ENCODE measurements around the gene LYG1.
"Not testable (repeated sequence)": the region's sequence is repeated elsewhere in the genome, so short reads cannot be mapped to it uniquely, and the experiment has no call there.

LYG1 gene

DNA sequence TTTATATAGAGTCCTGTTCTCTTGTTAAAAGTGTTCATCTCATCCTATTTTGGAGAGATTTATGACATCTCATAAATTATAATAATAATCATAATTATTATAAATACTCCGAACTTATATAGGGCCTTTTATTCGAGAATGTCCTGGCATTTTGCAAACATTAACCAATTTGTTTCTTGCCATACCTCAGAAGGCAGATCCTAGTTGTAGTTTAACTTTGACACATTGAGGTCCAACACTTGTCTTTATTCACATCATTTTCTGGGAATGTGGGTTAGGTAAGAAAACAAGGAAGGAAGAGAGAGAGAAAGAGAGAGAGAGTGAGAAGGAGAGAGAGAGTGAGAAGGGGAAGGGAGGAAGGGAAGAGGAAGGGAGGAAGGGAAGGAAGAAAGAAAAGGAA is at the start of gene LYG1:
TSS of gene LYG1 (minus strand) at position 101 of the 400 bp plus-strand sequence. CDS start 5,527 bp downstream, outside the sequence.
- not testable (repeated sequence) for DNase-seq

DNA sequence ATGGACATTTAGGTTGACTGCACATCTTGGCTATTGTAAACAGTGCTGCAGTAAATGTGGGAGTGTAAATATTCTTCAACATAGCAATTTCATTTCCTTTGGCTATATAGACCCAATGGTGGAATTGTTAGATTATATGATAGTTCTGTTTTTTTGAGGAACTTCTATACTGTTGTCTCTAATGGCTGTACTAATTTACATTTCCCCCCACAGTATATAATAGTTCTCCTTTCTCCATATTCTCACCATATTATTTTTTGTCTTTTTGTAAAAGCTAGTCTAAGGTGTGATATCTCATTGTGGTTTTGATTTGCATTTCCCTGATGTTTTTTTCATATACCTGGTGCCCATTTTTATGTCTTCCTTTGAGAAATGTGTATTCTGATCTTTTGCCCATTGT is 49.2 kb upstream of the LYG1 start:
- DNase-seq, result no peak

DNA sequence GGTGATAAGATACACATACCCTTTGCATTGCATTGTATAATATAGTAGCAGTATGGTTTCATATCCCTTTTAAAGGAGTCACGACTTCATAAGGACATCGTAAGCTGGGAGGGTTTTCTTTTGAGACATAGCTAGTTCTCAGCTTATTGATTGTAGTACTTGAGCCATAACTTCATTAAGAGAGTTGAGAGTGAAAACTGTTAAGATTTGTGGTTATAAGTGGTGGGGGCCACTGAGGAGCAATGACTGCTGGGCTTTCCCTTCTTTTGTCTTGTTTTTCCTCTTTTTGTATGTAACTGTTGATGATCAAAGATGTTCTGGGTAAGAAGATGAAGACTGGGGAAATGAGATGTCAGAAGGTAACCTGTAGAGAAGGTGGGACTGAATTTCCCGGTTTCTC is 47.2 kb upstream of the LYG1 start:
- DNase-seq, result no peak

DNA sequence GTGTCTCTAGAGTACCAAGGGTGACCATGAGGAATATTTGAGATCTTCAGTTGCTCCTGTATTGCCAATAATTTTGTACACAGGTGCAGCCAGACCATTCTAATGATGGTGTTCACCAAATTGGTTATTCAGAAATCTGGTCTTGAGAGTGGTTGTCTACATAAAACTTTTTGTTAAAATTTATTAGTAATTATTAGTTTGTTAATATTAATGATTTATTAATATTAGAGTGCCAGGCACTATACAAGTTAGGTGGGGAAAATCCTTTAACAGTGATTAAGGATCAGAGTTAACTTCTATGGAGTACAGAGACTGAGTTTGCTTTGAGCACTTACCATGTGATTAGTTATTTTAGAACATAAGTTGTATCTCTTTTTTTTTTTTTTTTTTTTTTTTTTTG is 45.2 kb upstream of the LYG1 start:
- DNase-seq, result no peak

DNA sequence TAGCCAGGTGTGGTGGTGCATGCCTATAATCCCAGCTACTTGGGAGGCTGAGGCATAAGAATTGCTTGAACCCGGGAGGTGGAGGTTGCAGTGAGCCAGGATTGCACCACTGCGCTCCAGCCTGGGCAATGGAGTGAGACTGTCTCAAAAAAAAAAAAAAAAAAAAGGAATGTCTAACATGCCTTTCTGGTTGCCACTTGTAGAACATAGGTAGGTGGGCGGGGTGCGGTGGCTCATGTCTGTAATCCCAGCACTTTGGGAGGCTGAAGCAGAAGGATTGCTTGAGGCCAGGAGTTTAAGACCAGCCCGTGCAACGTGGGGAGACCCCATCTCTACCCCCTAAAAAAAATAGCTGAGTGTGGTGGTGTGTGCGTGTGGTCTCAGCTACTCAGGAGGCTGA is 44.4 kb upstream of the LYG1 start:
- not testable (repeated sequence) for DNase-seq

DNA sequence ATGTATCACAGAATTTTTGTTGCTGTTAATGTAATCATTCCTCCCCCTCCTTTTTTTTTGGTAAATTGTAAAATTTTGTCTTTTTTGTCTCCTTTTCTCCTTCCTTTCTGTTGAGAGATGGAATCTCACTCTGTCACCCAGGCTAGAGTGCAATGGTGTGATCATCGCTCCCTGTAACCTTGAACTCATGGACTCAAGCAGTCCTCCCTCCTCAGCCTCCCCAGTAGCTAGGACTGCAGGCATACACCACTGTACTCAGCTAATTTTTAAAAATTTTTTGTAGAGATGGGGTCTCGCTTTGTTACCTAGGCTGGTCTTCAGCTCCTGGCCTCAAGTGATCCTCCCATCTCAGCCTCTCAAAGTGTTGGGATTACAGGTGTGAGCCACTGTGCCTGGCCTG is 41.5 kb upstream of the LYG1 start:
- DNase-seq, result no peak

DNA sequence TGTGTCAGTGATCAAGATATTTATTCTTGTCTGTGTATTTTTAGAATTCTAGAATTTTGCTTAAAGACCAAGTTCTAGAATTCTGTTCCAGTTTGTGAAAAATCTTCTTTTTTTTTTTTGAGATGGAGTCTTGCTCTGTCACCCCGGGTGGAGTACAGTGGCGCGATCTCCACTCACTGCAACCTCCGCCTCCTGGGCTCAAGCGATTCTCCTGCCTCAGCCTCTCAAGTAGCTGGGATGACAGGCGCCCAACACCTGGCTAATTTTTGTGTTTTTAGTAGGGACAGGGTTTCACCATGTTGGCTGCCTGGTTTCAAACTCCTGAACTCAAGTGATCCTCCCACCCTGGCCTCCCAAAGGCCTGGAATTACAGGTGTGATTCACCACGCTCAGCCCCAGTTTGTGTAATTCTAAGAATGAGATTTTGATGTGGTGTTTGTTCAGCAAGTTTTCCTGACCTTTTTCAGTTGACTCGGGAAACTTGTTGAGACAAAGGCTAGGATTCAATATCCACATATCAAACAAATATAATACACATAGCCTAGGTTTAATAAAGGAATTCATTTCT is 39.8 kb upstream of the LYG1 start:
- DNase-seq, result no peak

DNA sequence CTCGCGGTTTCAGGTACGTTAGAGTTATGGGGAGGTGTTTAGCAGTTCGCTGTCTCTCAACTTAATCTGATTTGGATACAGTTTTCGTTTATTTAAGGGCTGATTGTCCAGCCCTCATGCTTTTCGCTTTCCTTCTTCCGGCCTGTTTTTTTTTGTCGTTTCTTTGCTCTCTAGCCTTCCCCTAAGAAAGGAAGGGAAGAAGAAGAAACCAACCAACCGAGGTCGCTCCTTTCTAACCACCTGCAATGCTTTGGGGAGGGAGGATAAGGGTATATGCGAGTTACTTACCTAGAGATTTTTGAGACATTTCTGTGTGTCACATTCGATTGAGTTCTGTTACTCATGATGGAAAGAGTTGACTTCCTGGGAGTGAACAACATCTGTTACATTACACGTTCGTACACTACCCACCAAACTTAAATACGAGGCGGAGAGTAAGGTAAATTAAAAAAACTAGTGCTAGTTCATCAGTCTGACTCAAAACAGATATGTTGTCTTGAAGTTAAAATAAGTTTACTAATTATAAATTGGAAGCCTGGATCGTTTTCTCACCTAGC is 37.1 kb upstream of the LYG1 start:
- peak; percentile 75 for DNase-seq

DNA sequence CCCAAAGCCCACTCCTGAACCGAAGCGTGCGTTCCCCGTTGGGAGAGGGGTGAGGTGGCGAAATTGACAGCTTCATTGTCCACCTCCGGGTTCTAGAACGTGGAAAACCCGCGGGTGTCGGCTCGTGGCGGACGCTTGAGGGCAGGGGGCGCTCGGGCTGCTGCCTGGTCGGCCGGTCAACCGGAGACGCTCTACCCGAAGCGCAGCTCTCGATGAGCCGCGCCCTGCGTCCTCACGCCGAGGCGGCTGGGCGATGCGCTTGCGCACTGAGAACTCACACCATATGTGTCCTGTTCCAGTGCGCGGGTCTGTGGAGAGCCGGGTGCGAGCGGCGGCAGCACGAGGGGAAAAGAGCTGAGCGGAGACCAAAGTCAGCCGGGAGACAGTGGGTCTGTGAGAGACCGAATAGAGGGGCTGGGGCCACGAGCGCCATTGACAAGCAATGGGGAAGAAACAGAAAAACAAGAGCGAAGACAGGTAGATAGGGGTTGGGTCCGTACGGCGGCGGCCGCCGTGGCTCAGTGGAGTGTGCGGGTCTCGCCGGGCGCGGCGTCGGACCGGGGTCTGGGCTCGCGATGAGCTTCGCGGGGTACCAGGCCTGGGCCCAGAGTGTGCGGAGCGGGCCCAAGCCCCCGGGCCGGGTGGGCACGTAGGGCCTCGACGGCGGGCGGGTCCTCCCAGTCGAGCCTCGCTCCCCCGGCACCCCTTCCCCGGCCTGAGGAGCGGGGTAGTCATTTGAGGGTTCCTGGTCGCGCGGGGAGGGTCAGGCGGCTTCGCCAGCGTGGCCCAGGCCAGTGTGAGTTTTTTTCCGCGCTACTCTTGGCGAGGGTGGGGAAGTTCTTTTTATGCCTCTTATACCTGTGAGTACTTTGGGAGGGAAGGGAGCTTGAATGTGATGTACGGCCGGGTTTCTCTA is 36.4 kb upstream of the LYG1 start, which contains the start of gene EIF5B:
TSS of gene EIF5B (plus strand) at position 277 of the 916 bp plus-strand sequence. CDS start at position 443, 166 bp downstream.
- DNase-seq, result peak; percentile 100

DNA sequence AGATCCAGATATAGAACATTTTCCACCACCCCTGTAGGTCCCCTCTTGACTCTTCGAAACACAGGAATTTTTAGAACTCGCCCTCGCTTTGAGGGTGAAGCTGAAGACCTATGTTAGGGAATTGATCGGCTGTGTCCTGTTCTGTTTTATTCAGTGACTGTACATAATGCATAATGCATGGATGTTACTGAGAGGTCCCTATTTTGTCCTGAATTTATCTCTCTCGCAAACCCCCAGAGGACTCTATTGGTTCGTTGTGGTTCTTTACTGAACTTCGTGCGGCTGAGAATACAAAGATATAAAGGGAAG is 35.8 kb upstream of the LYG1 start:
- no peak for DNase-seq

DNA sequence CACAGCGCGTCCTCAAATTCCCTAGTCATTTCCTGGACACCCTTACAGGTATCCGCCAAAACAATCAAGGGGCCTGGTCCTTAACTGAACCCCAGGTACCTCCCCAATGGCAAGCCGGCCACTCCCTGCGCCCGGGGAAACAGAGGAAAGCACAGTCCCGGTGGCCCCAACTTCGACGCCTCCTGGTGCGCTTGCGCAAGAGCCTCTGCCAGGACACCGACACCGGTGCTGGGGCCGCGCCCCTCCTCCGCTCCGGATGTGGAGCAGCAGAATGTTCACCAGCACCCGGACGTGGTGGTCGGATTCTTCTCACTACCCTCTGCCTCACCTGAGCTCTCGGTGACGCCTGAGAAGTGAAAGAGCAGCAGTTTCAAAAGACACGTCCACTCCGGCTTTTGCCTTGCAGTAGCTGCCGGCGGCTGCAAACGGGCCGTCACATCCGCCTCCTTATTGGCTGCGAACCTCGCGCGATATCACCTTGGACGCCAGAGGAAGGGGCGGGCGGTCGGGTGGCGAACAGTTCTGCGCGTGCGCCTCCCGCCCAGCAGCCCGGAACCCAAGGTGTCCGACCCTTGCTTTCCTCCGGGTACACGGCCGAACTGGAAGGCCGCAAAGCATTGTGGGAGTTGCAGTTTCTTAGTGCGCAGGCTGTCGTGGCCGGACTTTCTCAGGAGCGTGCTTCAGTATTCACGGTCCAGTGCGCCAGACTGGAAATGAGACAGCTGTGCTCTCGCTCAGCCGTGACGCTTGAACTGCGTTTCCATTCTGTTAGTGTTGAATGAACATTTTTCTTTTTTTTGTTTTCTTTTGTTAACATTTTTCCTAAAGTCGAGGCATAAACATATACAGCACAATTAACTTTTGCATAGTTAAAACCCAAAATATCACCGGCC is 35.2 kb upstream of the LYG1 start, which contains the start of gene TXNDC9:
TSS of gene TXNDC9 (minus strand) at position 423 of the 893 bp plus-strand sequence. CDS start 3,123 bp downstream, outside the sequence.
- DNase-seq, result peak; percentile 100

DNA sequence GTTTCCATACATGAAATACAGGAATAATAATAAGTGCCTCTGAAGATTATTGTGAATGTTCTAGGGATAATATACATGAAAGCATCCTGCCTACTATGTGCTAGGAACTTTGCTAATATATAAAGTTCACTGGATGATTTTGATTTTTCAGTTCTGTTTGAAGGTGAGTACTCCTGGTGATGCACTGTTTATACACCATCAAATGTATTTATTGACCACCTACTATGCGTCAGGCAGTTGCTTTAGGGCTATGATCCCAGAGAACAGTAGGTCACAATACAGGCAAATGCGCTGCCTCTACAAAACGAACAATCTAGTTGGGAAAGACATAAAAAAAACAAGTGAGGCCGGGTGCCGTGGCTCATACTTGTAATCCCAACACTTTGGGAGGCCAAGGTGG is 24.4 kb upstream of the LYG1 start:
- DNase-seq, result no peak

DNA sequence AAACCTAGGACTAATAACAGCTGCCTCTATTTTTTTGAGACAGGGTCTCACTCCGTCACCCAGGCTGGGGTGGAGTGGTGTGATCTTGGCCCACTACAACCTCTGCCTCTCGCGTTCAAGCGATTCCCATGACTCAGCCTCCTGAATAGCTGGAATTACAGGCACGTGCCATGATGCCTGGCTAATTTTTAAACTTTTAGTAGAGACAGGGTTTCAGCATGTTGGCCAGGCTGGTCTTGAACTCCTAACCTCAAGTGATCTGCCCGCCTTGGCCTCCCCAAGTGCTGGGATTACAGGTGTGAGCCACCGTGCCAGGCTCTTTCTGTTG is 16.8 kb upstream of the LYG1 start:
- not testable (repeated sequence) for DNase-seq

DNA sequence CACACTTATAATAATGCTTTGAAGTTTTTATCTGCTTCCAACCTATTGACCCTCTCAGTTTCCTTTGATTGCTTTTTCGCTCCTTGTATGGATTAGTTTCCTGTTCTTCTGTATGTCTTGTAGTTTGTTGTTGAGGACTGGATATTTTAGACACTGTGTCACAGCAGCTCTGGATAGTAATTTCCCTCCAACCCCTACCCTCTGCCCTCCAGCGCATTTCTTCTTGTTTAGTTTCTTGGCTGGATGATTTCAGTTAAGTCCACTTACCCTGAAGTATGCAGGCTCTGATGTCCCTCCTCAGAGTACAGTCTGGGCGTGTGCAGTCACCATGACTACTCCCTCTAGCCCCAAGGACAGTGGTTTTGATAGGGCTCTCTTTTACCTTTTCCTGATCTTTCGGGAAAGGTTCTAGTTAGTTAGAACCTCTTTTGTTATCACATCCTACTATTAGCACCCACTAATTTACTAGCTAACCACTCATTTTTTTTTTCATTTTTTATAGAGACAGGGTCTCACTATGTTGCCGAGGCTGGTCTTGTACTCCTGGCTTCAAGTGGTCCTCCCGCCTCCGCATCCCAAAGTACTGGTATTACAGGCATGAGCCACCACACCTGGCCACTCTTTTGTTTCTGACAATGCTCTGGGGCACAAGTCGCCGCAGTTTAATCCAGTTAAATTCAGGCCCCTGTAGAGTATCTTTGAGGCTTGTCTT is 16.3 kb upstream of the LYG1 start:
- DNase-seq, result no peak

DNA sequence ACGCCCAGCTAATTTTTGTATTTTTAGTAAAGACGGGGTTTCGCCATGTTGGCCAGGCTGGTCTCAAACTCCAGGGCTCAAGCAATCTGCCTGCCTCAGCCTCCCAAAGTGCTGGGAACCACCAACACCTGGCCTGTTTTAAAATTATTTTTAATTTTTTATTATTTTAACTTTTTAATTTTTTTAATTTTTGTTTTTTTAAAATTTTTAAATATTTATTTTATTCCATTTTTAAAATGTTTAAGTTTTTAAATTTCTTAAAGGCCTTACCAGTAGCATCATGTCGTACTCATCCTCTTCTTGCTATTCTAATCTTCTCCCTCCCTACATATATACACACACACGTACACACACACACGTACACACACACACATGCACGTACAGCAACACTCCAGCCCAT is 1.4 kb downstream of the LYG1 start:
- no peak for DNase-seq

DNA sequence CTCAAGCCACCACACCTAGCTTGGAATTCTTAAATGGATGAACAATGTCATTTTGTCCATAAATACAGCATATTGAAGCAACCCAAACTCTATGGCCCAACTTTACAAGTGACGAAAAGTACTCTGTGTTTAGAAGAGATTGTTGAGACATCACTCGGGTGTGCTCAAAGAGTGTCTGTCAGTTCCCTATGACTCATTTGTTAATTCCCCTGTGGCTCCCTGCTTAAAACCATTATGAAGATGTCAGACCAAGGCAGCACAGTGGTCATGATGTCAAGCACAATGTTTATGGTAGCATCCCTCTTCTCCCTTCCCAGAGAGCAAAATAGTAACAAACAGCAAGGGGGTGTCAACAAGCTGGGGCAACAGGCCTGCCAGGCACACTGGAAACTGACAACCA is 3.0 kb downstream of the LYG1 start:
- no peak for DNase-seq

DNA sequence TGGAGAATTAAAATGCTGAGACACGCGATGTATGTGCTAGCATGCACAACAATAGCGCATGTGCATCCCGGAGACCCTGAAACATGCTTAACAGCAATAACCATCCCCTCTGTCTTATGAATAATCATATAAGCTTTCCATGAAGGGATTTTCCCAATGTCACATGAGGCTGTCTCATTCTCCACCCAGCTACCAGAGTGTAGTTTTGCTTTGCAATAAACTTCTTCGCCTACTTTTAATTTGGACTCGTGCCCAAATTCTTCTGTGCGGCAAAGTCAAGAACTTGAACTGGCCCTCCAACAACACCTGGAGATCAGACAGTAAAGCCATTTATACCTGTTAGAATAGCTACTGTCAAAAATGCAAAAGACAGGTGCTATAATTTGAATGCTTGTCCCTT is 15.5 kb downstream of the LYG1 start:
- no peak for DNase-seq

DNA sequence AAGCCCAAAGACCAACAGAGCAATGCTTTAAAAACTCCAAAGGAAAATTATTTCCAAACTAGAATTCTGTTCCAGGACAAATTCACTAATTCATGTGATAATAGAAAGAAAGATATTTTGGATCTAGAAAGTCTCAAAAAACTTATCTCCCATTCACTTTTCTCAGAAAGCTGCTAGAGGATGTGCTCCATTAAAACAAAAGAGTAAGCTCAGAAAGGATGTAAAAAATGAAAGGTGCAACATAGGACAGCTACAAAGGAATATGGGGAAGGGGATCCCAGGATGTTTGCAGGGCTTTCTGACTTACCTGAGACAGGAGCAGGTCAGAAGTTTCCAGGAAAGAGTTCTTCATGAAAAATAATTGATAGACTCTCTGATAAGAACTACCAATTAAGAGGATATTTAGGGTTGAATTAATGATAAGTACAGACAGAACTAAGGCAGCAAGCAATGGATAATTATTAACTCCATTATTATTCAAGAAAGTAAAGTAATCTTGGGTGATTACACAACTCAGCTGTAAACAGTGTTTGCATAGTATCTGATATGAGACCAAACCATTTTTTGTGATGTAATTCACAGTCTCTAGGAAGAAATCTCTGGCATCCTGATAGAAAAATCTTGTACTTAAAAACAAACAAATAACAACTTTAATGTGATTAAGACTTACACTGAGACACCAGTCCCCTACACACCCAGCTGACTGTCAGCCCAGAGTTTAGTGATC is 20.9 kb downstream of the LYG1 start:
- DNase-seq, result no peak

DNA sequence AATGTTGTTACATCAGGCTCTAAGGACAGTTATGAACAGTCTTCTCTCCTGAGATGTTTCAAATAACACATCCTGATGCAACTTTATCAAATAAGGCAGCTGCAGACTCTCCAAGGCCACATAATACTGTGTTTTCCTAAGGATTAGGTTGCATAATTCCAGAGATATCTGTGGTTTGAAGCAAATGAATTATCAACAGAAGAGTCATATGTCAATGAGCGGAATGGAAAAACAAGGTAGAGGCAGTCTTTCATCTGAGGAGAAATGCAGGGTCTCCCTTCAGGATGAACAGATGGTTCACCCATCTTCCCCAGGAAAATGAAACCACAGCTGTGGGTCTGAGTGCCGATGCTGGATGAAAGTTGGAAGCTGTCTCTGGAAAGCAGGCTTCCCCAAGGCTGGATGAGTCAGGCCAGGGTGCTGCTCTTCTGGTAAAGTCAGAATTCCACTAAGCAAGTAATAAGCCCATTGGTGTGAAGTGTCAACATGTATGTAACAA is 22.2 kb downstream of the LYG1 start:
- peak; percentile 88 for DNase-seq

DNA sequence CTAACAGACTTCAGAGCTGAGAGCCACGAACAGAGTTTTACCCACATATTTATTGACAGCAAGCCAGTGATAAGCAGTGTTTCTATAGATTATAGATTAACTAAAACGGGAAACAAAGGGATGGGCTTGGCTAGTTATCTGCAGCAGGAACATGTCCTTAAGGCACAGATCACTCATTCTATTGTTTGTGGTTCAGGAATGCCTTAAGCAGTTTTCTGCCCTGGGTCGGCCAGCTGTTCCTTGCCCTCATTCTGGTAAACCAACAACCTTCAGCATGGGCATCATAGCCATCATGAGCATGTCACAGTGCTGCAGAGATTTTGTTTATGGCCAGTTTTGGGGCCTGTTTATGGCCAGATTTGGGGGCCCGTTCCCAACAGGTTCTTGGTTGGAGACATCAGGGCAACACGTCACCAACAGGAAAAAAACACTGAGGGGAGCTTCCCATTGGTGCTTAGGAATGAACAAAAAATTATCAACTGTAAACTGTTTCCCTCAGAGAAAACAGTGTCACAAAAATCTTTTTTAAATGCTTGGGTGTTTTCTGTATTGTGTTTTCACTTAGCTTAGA is 22.7 kb downstream of the LYG1 start:
- not testable (repeated sequence) for DNase-seq

DNA sequence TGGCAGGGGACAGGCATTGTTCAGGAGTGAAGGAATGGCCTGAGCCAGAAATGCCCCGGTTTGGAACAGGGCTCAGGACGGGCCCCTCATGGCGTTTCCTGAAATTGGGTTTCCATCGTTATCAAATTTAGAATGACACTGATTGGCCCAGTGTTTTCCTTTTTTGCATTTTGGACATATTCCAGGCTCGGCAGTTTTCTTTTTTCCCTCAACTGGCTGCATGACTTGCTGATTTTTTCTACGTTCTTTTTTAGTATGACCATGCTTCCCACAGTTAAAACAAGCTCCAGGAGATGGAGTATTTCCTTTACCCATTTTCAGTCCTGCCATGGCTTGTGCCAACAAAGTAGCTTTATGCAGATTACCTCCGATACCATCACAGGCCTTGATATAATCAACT is 25.1 kb downstream of the LYG1 start:
- DNase-seq, result no peak
